Neutrophil (primary cell): ENCODE results near the gene FKRP.

ENCODE experiments used
- H3K27ac ChIP-seq: fragments of 200-600 bp; sonication (generic); 2 replicates; pipeline ENCODE4 v1.5.1; 2016; ENCODE audit warnings: mild to moderate bottlenecking, moderate library complexity
- H3K27me3 ChIP-seq: fragments of 200-600 bp; sonication (generic); 2 replicates; pipeline ENCODE4 v1.6.0; 2016; ENCODE audit warnings: mild to moderate bottlenecking
- H3K36me3 ChIP-seq: fragments of 200-600 bp; sonication (generic); 2 replicates; pipeline ENCODE4 v1.5.1; 2017
- H3K4me1 ChIP-seq, 2 experiments: fragments of 200-600 bp in 1 of 2; sonication (generic) in 1 of 2; 1 replicate in 1 of 2; 2 replicates in 1 of 2; pipeline versions ENCODE4 v1.5.1 to v1.6.1; 2013 to 2016; ENCODE audit warnings: low read depth in 1 of 2, low read length in 1 of 2, mild to moderate bottlenecking in 1 of 2, moderate library complexity in 1 of 2; ENCODE audit not compliant: control insufficient read depth in 1 of 2, insufficient read depth in 1 of 2
- H3K4me3 ChIP-seq, 2 experiments: fragments of 200-600 bp in 1 of 2; sonication (generic) in 1 of 2; 1 replicate in 1 of 2; 2 replicates in 1 of 2; pipeline ENCODE4 v1.5.1; 2013 to 2016; ENCODE audit warnings: low read depth in 1 of 2, low read length in 1 of 2, mild to moderate bottlenecking in 1 of 2, moderate library complexity in 1 of 2
- H3K9me3 ChIP-seq: fragments of 200-600 bp; sonication (generic); 2 replicates; pipeline ENCODE4 v1.5.1; 2016
- CTCF ChIP-seq: fragments of 200-600 bp; sonication (generic); IDR thresholded peaks from 2 replicates; pipeline ENCODE4 v1.5.1; 2016; ENCODE audit warnings: antibody characterized with exemption

The FKRP gene

GRCh38 chr19:46721269-46722003 lies 24.4 kb upstream of the FKRP start:
- Histone ChIP-seq H3K9me3 (no peaks in the 10 kb centered on the region), H3K4me3 (no peak overlapping the region), H3K4me1 (peaks cover 40 to 42% of the 10 kb centered on the region in 2 experiments), H3K27me3 (no peaks in the 10 kb centered on the region), H3K36me3 (peaks cover 78% of the 10 kb centered on the region), H3K27ac (no peak overlapping the region)
- TF ChIP-seq CTCF: no peak

GRCh38 chr19:46722004-46722380 lies 23.9 kb upstream of the FKRP start:
- Histone ChIP-seq H3K36me3 (peaks cover 83% of the 10 kb centered on the region), H3K4me3 (no peak overlapping the region), H3K4me1 (peaks cover 40 to 42% of the 10 kb centered on the region in 2 experiments), H3K27me3 (no peaks in the 10 kb centered on the region), H3K9me3 (no peaks in the 10 kb centered on the region), H3K27ac (no peak overlapping the region)
- TF ChIP-seq CTCF: no peak

- Histone ChIP-seq H3K36me3 (peaks cover 89% of the 10 kb centered on the region), H3K27ac (no peak overlapping the region), H3K27me3 (no peaks in the 10 kb centered on the region), H3K4me1 (peaks cover 34 to 39% of the 10 kb centered on the region in 2 experiments), H3K9me3 (no peaks in the 10 kb centered on the region), H3K4me3 (no peak overlapping the region)
- no peak for TF ChIP-seq CTCF
Measured at GRCh38 chr19:46722421-46723022, 23.3 kb upstream of the FKRP start.

GRCh38 chr19:46723023-46723461 lies 22.8 kb upstream of the FKRP start:
- H3K27me3 ChIP-seq: no peaks in the 10 kb centered on the region
- H3K9me3 ChIP-seq: no peaks in the 10 kb centered on the region
- no peak overlapping the region for H3K4me3 ChIP-seq
- no peak for TF ChIP-seq CTCF
- peaks cover 29 to 33% of the 10 kb centered on the region in 2 experiments for H3K4me1 ChIP-seq
- no peak overlapping the region for H3K27ac ChIP-seq
- peaks cover 94% of the 10 kb centered on the region for H3K36me3 ChIP-seq

GRCh38 chr19:46723471-46723870 lies 22.4 kb upstream of the FKRP start:
- Histone ChIP-seq H3K4me3 (no peak overlapping the region), H3K9me3 (no peaks in the 10 kb centered on the region), H3K27ac (no peak overlapping the region), H3K4me1 (peaks cover 27 to 30% of the 10 kb centered on the region in 2 experiments), H3K36me3 (peaks cover 98% of the 10 kb centered on the region), H3K27me3 (no peaks in the 10 kb centered on the region)
- TF ChIP-seq CTCF: no peak
